ENCODE measurements around the gene RAB7B.

Gene RAB7B

DNA sequence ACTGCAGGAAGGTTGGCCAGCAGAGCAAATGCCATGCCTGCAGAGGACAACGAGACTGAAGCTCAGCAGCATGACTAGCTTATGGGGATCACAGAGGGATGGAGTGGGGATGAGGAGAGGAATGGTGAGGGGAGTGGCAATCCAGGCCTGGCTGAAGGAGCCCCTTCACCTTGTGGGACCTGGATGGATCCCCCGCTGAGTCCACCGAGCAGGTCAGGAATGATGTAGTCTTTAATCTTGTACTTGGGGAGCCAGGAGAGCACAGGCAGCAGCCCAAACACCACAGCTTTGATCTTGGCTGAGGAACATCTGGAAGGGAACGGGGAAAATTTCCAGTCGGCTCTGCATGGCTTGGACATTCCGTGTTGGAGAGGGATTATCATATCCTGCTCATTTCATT is 70.4 kb downstream of the RAB7B start:
- no peaks in the 10 kb centered on the region for H3K27me3 ChIP-seq (replicated peaks)
- H3K27ac ChIP-seq, result no peak overlapping the region
- H3K36me3 ChIP-seq (replicated peaks), result no peaks in the 10 kb centered on the region
- DNase-seq, result no peak
- TF ChIP-seq, protein P1, sequence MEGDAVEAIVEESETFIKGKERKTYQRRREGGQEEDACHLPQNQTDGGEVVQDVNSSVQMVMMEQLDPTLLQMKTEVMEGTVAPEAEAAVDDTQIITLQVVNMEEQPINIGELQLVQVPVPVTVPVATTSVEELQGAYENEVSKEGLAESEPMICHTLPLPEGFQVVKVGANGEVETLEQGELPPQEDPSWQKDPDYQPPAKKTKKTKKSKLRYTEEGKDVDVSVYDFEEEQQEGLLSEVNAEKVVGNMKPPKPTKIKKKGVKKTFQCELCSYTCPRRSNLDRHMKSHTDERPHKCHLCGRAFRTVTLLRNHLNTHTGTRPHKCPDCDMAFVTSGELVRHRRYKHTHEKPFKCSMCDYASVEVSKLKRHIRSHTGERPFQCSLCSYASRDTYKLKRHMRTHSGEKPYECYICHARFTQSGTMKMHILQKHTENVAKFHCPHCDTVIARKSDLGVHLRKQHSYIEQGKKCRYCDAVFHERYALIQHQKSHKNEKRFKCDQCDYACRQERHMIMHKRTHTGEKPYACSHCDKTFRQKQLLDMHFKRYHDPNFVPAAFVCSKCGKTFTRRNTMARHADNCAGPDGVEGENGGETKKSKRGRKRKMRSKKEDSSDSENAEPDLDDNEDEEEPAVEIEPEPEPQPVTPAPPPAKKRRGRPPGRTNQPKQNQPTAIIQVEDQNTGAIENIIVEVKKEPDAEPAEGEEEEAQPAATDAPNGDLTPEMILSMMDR (IDR thresholded peaks at IDR 0.05; ENCODE audit: low read depth, low read length, missing control alignments), result no peak
- no peak overlapping the region for H3K4me3 ChIP-seq (ENCODE audit: low read depth, low read length)
- in situ Hi-C loops (cut with HindIII; ENCODE audit: low pct_ligation_motif_present, low sequenced_read_pairs), result no loop called here

DNA sequence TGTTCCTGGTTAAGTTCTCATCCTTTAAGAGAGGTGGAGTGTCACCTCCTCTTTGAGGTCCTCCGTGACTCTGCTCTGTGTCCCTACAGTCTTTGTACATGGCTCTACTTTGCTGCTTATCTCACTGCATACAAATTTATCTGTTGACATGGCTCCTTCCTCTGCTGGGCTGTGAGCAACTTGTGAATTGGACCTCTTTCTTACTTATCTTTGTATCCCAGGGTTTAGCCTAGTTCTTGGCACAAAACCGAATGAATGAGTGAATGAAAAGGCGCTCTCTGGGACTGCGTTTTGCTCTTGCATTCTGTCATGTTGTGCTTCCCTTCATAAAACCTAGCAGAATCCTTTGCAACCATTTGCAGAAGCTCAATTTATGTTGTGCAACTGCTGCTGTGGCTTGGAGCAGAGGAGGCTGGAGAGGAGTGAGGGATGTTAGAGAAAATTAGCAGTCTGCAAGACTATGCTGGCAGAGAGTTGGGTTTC is 72.4 kb downstream of the RAB7B start:
- H3K36me3 ChIP-seq (replicated peaks), result no peaks in the 10 kb centered on the region
- TF ChIP-seq, protein P1 (IDR thresholded peaks at IDR 0.05; ENCODE audit: low read depth, low read length, missing control alignments), result no peak
- no peaks in the 10 kb centered on the region for H3K27me3 ChIP-seq (replicated peaks)
- no peak for DNase-seq
- no peak overlapping the region for H3K27ac ChIP-seq
- in situ Hi-C loops (cut with HindIII; ENCODE audit: low pct_ligation_motif_present, low sequenced_read_pairs), result no loop called here
- no peak overlapping the region for H3K4me3 ChIP-seq (ENCODE audit: low read depth, low read length)

- TF ChIP-seq, protein P1 (IDR thresholded peaks at IDR 0.05; ENCODE audit: low read depth, low read length, missing control alignments), result no peak
- Histone ChIP-seq H3K4me3 (ENCODE audit: low read depth, low read length) (no peak overlapping the region), H3K27ac (no peak overlapping the region), H3K36me3 (replicated peaks) (no peaks in the 10 kb centered on the region), H3K27me3 (replicated peaks) (no peaks in the 10 kb centered on the region)
- in situ Hi-C loops (cut with HindIII; ENCODE audit: low pct_ligation_motif_present, low sequenced_read_pairs), result no loop called here
- DNase-seq, result no peak
Observed at GRCh38 chr1:205930195-205930577, 73.0 kb downstream of the RAB7B start.

DNA sequence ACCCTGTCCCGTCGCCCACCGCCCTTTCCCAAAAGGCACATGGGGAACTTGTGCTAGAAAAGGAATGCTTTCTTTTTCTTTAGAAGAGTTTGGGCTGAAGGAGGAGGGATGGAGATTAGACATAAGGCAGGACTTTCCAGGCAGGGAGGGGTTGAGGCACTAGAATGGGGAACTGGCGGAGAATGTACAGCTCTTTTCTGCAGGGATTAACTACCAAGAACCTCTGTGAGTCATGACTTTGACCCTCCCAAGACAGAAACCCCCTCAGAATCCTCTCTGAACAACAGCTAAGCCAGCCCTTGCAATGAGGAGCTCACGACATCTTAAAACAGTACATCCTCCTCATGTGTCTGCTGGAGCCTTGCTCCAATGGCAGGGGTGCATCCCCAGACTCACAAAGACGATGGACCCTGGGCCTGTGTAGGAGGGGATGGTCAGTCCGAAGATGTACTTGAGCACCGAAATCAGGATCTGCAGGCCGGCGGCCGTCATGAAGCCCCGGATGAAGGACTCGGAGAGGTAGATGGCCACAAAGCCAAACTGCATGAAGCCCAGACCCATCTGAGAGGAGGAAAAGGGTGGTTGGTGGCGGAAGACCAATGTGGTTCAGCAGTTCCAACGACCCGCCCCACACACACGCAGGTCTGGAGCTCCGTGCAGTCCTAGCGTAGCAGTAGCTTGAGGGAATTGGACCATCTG is 73.5 kb downstream of the RAB7B start:
- Histone ChIP-seq H3K27ac (no peak overlapping the region), H3K27me3 (replicated peaks) (no peaks in the 10 kb centered on the region), H3K4me3 (ENCODE audit: low read depth, low read length) (no peak overlapping the region), H3K36me3 (replicated peaks) (no peaks in the 10 kb centered on the region)
- no peak for DNase-seq
- in situ Hi-C loops (cut with HindIII; ENCODE audit: low pct_ligation_motif_present, low sequenced_read_pairs), result no loop called here
- TF ChIP-seq, protein P1 (IDR thresholded peaks at IDR 0.05; ENCODE audit: low read depth, low read length, missing control alignments), result no peak

GRCh38 chr1:205928317-205928716 is 74.9 kb downstream of the RAB7B start:
- TF ChIP-seq, protein P1 (IDR thresholded peaks at IDR 0.05; ENCODE audit: low read depth, low read length, missing control alignments), result no peak
- DNase-seq, result no peak
- Histone ChIP-seq H3K4me3 (ENCODE audit: low read depth, low read length) (no peak overlapping the region), H3K27ac (no peak overlapping the region), H3K27me3 (replicated peaks) (no peaks in the 10 kb centered on the region), H3K36me3 (replicated peaks) (no peaks in the 10 kb centered on the region)
- in situ Hi-C loops (cut with HindIII; ENCODE audit: low pct_ligation_motif_present, low sequenced_read_pairs), result no loop called here

GRCh38 chr1:205927676-205928075 is 75.5 kb downstream of the RAB7B start:
- no peak for DNase-seq
- Histone ChIP-seq H3K36me3 (replicated peaks) (no peaks in the 10 kb centered on the region), H3K27ac (no peak overlapping the region), H3K4me3 (ENCODE audit: low read depth, low read length) (no peak overlapping the region), H3K27me3 (replicated peaks) (no peaks in the 10 kb centered on the region)
- TF ChIP-seq, protein P1 (IDR thresholded peaks at IDR 0.05; ENCODE audit: low read depth, low read length, missing control alignments), result no peak
- in situ Hi-C loops (cut with HindIII; ENCODE audit: low pct_ligation_motif_present, low sequenced_read_pairs), result no loop called here
